Endothelial cell of umbilical vein (primary cell): ENCODE measurements around the gene CD163.

ENCODE experiments used
- EZH2 ChIP-seq: IDR thresholded peaks from 2 replicates; pipeline ENCODE4 v1.6.1; 2012; ENCODE audit warnings: borderline replicate concordance, low read depth, mild to moderate bottlenecking, moderate library complexity, low read length, inconsistent platforms; ENCODE audit not compliant: severe bottlenecking
- FOS ChIP-seq: IDR thresholded peaks from 2 replicates; pipeline ENCODE4 v1.6.1; 2011; ENCODE audit warnings: mild to moderate bottlenecking, low read length, moderate library complexity, borderline replicate concordance; ENCODE audit not compliant: insufficient read depth
- JUN ChIP-seq: IDR thresholded peaks from 2 replicates; pipeline ENCODE4 v1.6.1; 2011; ENCODE audit warnings: borderline replicate concordance, low read depth; ENCODE audit not compliant: insufficient read length, insufficient read depth
- MAX ChIP-seq: IDR thresholded peaks from 2 replicates; pipeline ENCODE4 v1.6.1; 2011; ENCODE audit not compliant: insufficient read depth, insufficient read length
- MYC ChIP-seq: IDR thresholded peaks from one replicate; pipeline ENCODE4 v1.6.1; 2011; ENCODE audit warnings: mild to moderate bottlenecking, low read depth, low read length
- POLR2A ChIP-seq: IDR thresholded peaks from 2 replicates; pipeline ENCODE4 v1.6.1; 2012; ENCODE audit warnings: low read depth, mild to moderate bottlenecking, control low read depth, low read length
- POLR2AphosphoS5 ChIP-seq: IDR thresholded peaks from 2 replicates; pipeline ENCODE4 v1.6.1; 2012; ENCODE audit warnings: low read depth, mild to moderate bottlenecking, control low read depth, low read length, moderate library complexity; ENCODE audit not compliant: insufficient read depth
- TF ChIP-seq, protein P1 (sequence below), 2 donors: IDR thresholded peaks; 1 replicate in 1 of 2; 2 replicates in 1 of 2; pipeline ENCODE4 v1.5.1; 2011; ENCODE audit warnings: low read length in 2 of 2, mild to moderate bottlenecking in 2 of 2, moderate library complexity in 2 of 2, control low read depth in 1 of 2, inconsistent platforms in 1 of 2, low read depth in 1 of 2; ENCODE audit not compliant: insufficient read depth in 1 of 2; ENCODE audit errors: extremely low read depth in 1 of 2

DNA sequence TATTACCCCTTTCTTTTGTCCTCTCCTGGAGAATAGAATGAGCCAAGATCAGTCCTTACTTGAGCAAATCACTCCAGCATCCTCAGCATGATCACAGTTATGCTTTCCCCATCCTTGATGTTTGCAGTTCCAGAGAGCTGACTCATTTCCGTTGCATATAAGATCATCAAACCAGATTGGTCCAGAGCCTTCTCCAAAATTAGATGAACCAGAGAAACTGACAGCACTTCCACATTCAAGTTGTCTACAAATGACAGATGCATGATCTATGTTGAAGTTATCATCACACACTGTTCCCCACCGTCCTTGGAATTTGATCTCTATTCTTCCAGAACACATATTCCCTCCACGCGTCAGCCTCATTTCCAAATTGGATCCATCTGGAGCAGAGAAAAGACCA, 4.8 kb downstream of the CD163 start:
- TF ChIP-seq POLR2AphosphoS5 (no peak), POLR2A (no peak), FOS (no peak), MAX (no peak), EZH2 (no peak), JUN (no peak), MYC (no peak)
- TF ChIP-seq, protein P1, sequence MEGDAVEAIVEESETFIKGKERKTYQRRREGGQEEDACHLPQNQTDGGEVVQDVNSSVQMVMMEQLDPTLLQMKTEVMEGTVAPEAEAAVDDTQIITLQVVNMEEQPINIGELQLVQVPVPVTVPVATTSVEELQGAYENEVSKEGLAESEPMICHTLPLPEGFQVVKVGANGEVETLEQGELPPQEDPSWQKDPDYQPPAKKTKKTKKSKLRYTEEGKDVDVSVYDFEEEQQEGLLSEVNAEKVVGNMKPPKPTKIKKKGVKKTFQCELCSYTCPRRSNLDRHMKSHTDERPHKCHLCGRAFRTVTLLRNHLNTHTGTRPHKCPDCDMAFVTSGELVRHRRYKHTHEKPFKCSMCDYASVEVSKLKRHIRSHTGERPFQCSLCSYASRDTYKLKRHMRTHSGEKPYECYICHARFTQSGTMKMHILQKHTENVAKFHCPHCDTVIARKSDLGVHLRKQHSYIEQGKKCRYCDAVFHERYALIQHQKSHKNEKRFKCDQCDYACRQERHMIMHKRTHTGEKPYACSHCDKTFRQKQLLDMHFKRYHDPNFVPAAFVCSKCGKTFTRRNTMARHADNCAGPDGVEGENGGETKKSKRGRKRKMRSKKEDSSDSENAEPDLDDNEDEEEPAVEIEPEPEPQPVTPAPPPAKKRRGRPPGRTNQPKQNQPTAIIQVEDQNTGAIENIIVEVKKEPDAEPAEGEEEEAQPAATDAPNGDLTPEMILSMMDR (IDR thresholded peaks at IDR 0.05; ENCODE audit: extremely low read depth in 1 of 2, insufficient read depth in 1 of 2, low read depth in 1 of 2, low read length in 2 of 2), result no peak
